PC-9 (cell line): Measurements from ENCODE around the gene XPO5.

Experiments
- EZH2 ChIP-seq: fragments of 200-600 bp; sonication (generic); IDR thresholded peaks from 2 replicates; pipeline ENCODE4 v1.8.0; 2017; ENCODE audit warnings: antibody characterized with exemption, low read depth
- TF ChIP-seq, protein P1 (sequence below): fragments of 200-600 bp; sonication (generic); conservative IDR thresholded peaks from 2 replicates; pipeline ENCODE4 v1.6.1; 2017; ENCODE audit warnings: mixed run types, antibody characterized with exemption, mild to moderate bottlenecking, moderate library complexity

GRCh38 chr6:43608807-43609206, 33.0 kb upstream of the XPO5 start:
- TF ChIP-seq, protein P1, sequence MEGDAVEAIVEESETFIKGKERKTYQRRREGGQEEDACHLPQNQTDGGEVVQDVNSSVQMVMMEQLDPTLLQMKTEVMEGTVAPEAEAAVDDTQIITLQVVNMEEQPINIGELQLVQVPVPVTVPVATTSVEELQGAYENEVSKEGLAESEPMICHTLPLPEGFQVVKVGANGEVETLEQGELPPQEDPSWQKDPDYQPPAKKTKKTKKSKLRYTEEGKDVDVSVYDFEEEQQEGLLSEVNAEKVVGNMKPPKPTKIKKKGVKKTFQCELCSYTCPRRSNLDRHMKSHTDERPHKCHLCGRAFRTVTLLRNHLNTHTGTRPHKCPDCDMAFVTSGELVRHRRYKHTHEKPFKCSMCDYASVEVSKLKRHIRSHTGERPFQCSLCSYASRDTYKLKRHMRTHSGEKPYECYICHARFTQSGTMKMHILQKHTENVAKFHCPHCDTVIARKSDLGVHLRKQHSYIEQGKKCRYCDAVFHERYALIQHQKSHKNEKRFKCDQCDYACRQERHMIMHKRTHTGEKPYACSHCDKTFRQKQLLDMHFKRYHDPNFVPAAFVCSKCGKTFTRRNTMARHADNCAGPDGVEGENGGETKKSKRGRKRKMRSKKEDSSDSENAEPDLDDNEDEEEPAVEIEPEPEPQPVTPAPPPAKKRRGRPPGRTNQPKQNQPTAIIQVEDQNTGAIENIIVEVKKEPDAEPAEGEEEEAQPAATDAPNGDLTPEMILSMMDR, result no peak
- no peak for TF ChIP-seq EZH2
